ENCODE measurements around the gene DRG2.

DRG2 gene

GRCh38 chr17:18144855-18145254 is 57.1 kb downstream of the DRG2 start:
- no peak for DNase-seq

GRCh38 chr17:18145811-18146210 is 58.1 kb downstream of the DRG2 start:
- no peak for DNase-seq

GRCh38 chr17:18146259-18146658 is 58.5 kb downstream of the DRG2 start:
- no peak for DNase-seq

- no peak for DNase-seq
Observed at GRCh38 chr17:18146980-18147379, 59.2 kb downstream of the DRG2 start.

GRCh38 chr17:18148586-18148985 is 60.8 kb downstream of the DRG2 start:
- no peak for DNase-seq

GRCh38 chr17:18151290-18151689 is 63.5 kb downstream of the DRG2 start:
- DNase-seq, result no peak

GRCh38 chr17:18155179-18155578 is 67.4 kb downstream of the DRG2 start:
- DNase-seq, result no peak

GRCh38 chr17:18156171-18156975 is 68.6 kb downstream of the DRG2 start:
- DNase-seq, result no peak

GRCh38 chr17:18156976-18157280 is 69.2 kb downstream of the DRG2 start:
- no peak for DNase-seq

Measured in fibroblast of skin of back (primary cell).